ENCODE results near the gene SKOR2. TPM values are rescaled to one million over a fixed set of nuclear protein-coding genes. Genes with fewer than 3 reads are reported as not detected.
"Not testable (repeated sequence)": the region's sequence is repeated elsewhere in the genome, so short reads cannot be mapped to it uniquely, and the experiment has no call there.

The SKOR2 gene
- total and polyA plus RNA-seq, 9 donors, result 0.01 TPM; not detected in 8

- Histone ChIP-seq H3K27me3 (no peaks in the 10 kb centered on the region), H3K4me1 (ENCODE audit: insufficient read depth) (no peaks in the 10 kb centered on the region), H3K36me3 (no peaks in the 10 kb centered on the region), H3K27ac (no peak overlapping the region), H3K9me3 (no peaks in the 10 kb centered on the region), H3K4me3 (no peak overlapping the region)
- 38 to 66% (median 43%) methylated on average over 3 of the region's 3 CpGs for WGBS, 3 donors
- no peak for TF ChIP-seq CTCF (IDR thresholded peaks at IDR 0.05)
- no peak for TF ChIP-seq POLR2A (IDR thresholded peaks at IDR 0.05)
- no peak for TF ChIP-seq EP300 (IDR thresholded peaks at IDR 0.05)
- no peak for DNase-seq
- intact Hi-C loops (cut with DNase I), result no loop called here
These were observed 47.6 kb downstream of the SKOR2 start for GRCh38 chr18:47203626-47204464.

GRCh38 chr18:47195961-47196360 is 55.5 kb downstream of the SKOR2 start:
- H3K9me3 ChIP-seq; H3K27ac ChIP-seq; H3K4me3 ChIP-seq; intact Hi-C loops (cut with DNase I); DNase-seq; H3K36me3 ChIP-seq; H3K27me3 ChIP-seq; H3K4me1 ChIP-seq (ENCODE audit: insufficient read depth): not testable (repeated sequence)
- 61 to 81% (median 68%) methylated on average over 3 of the region's 3 CpGs for WGBS, 3 donors

DNA sequence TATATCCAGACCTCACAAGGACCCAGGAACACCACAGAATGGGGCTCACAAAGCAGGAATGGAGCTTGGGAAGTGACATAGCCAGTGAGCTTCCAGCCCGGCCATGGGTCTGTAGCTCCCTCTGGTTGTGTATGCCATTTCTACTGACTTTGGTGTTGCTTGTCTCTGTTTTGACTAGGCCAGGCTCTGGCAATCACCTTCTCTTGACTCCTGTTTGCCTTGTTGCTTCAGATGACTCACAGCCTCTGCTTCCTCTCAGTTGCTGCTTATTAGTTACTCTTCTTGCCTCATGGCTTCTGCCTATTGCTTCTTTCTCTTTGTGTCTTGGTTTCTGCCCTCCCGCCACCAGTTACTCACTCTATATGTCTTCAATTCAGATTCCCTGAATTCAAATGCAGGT is 59.5 kb downstream of the SKOR2 start:
- WGBS, 3 donors, result 84 to 93% (median 90%) methylated on average over 2 of the region's 2 CpGs
- H3K36me3 ChIP-seq, result no peaks in the 10 kb centered on the region
- intact Hi-C loops (cut with DNase I), result no loop called here
- H3K27ac ChIP-seq, result no peak overlapping the region
- H3K9me3 ChIP-seq, result no peaks in the 10 kb centered on the region
- no peak for DNase-seq
- TF ChIP-seq POLR2A (IDR thresholded peaks at IDR 0.05) (no peak), EP300 (IDR thresholded peaks at IDR 0.05) (no peak), CTCF (IDR thresholded peaks at IDR 0.05) (no peak)
- H3K4me3 ChIP-seq, result no peak overlapping the region
- H3K27me3 ChIP-seq, result no peaks in the 10 kb centered on the region
- no peaks in the 10 kb centered on the region for H3K4me1 ChIP-seq (ENCODE audit: insufficient read depth)

DNA sequence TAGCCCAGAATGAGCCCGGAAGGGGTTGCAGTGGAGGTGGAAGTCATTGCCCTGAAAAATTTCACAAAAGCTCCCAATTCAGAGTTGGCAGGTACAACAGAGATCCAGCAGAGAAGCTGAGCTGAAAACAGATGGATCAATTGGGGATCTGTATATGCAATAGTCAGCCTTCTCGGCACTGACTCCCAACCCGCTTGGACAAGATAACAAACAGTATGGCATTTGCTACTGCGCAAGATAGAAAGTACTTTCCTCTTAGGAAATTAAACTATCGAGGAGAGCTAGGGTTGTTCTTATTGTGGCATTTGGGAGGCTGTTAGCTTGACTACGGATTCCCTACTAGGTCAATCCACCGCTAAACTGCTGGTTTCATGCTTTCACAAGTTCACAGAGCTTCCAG is 63.7 kb downstream of the SKOR2 start:
- H3K4me1 ChIP-seq (ENCODE audit: insufficient read depth), result no peaks in the 10 kb centered on the region
- intact Hi-C loops (cut with DNase I), result no loop called here
- no peaks in the 10 kb centered on the region for H3K27me3 ChIP-seq
- no peak overlapping the region for H3K27ac ChIP-seq
- TF ChIP-seq CTCF (IDR thresholded peaks at IDR 0.05) (no peak), POLR2A (IDR thresholded peaks at IDR 0.05) (no peak), EP300 (IDR thresholded peaks at IDR 0.05) (no peak)
- H3K36me3 ChIP-seq, result no peaks in the 10 kb centered on the region
- DNase-seq, result no peak
- H3K9me3 ChIP-seq, result no peaks in the 10 kb centered on the region
- WGBS, 3 donors, result 83 to 89% (median 84%) methylated on average over 7 of the region's 7 CpGs
- no peak overlapping the region for H3K4me3 ChIP-seq

DNA sequence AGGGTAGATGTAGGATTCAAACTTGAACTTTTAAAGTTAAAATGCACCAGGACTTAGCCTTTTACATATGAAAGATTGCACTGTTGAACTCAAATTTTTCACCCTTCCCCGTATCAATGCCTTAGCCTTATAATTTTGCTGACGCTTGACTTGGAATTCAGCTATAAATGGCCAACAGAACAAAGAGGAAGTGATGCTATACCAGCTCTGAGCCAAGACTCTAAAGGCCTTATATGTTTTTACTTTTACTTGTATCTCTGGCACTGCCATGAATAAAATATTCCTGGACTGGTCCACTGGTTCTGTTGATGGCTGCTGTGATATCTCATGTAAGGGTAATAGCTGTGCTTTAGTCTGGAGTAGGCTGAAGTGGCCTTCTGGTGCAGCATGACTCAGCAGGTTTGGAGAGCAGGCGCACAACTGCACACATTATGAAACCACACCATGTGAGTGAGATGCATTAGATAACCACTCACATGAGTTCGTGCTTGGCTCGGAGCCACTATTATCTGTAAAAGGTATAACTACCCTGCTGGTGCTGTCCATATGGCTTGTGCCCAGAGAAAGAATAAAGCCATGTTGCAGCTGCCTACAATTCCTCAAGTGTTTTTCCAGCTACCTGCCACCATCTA is 66.9 kb downstream of the SKOR2 start:
- H3K9me3 ChIP-seq, result no peaks in the 10 kb centered on the region
- no peak overlapping the region for H3K27ac ChIP-seq
- no peak for DNase-seq
- H3K36me3 ChIP-seq, result no peaks in the 10 kb centered on the region
- no peaks in the 10 kb centered on the region for H3K27me3 ChIP-seq
- 85 to 92% (median 87%) methylated on average over 5 of the region's 5 CpGs for WGBS, 3 donors
- no peak for TF ChIP-seq EP300 (IDR thresholded peaks at IDR 0.05)
- TF ChIP-seq CTCF (IDR thresholded peaks at IDR 0.05), result no peak
- TF ChIP-seq POLR2A (IDR thresholded peaks at IDR 0.05), result no peak
- H3K4me1 ChIP-seq (ENCODE audit: insufficient read depth), result no peaks in the 10 kb centered on the region
- H3K4me3 ChIP-seq, result no peak overlapping the region
- intact Hi-C loops (cut with DNase I), result no loop called here

GRCh38 chr18:47182156-47182555 is 69.3 kb downstream of the SKOR2 start:
- not testable (repeated sequence) for DNase-seq; H3K4me1 ChIP-seq (ENCODE audit: insufficient read depth)
- 84 to 89% (median 87%) methylated on average over 5 of the region's 5 CpGs for WGBS, 3 donors

More at GRCh38 chr18:47182156-47182555, 69.3 kb downstream of the SKOR2 start:
- H3K4me3 ChIP-seq; intact Hi-C loops (cut with DNase I); H3K27me3 ChIP-seq; H3K27ac ChIP-seq; H3K9me3 ChIP-seq; H3K36me3 ChIP-seq: not testable (repeated sequence)

Data from ovary (tissue), 9 donors.